Measurements from ENCODE around the gene GTF2F1.

Gene GTF2F1

DNA sequence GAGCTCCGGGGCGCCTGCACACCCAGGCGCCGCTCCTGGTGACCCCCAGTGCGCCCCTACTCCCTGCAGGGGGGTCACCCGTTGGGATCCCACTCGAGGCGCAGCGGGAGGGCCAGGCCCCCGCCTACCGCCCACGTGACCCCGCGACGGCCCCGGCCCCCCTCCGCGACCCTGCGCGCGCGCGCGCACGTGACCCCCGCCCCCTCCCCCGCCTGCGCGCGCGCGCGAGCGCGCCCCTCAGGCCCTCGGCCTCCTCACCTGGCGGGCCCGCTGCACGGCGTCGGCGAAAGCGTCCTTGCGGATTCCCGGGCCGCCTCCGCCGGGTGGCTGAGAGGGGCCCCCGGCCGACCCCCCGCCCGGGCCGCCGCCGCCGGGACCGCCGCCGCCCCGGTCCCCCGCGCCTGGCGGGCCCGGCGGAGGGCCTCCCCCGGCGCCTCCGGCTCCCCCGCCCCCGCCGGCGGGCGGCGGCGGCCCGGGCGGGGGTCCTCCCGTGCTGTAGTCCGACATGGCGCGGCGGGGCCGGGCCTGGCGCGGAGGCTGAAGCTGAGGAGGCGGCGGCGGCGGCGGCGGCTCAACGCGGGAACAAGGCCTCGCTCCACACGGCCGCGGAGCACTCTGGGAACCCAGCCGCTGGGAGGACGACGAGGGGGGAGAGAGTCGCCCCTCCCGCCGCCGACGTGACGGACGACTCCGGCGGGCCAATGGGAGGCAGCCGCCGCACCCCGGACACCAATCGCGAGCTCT lies 31.4 kb upstream of the GTF2F1 start, which contains the start of gene KHSRP:
TSS of gene KHSRP (minus strand) at position 617 of the 744 bp plus-strand sequence. CDS start at position 507, 110 bp downstream.
- peak; percentile 37 for DNase-seq (ENCODE audit: low spot score)
- TF ChIP-seq CTCF (conservative IDR thresholded peaks at IDR 0.05; ENCODE audit: low read depth), result no peak
- peak within 1 kb of the TSS; percentile 83 for H3K27ac ChIP-seq
- ChIA-PET CTCF (no interaction called here), POLR2A (ENCODE audit: low non-redundant PET) (no interaction called here)

GRCh38 chr19:6423499-6424194 lies 30.7 kb upstream of the GTF2F1 start:
- TF ChIP-seq CTCF (conservative IDR thresholded peaks at IDR 0.05; ENCODE audit: low read depth), result no peak
- ChIA-PET POLR2A (ENCODE audit: low non-redundant PET) (no interaction called here), CTCF (no interaction called here)
- peak overlapping the region; percentile 83 for H3K27ac ChIP-seq
- DNase-seq (ENCODE audit: low spot score), result peak; percentile 63

- DNase-seq (ENCODE audit: low spot score), result no peak
- ChIA-PET POLR2A (ENCODE audit: low non-redundant PET) (interaction anchor here (0.6 to 1.1 kb wide), 3 partner anchors 48 to 873 kb away, joined by 4 to 6 read pairs (median 4); no protein-coding TSS in a partner anchor), CTCF (no interaction called here)
- no peak for TF ChIP-seq CTCF (conservative IDR thresholded peaks at IDR 0.05; ENCODE audit: low read depth)
- peak overlapping the region; percentile 20 for H3K27ac ChIP-seq
Measured at GRCh38 chr19:6421075-6422014, 28.4 kb upstream of the GTF2F1 start.

GRCh38 chr19:6418562-6418932 lies 25.6 kb upstream of the GTF2F1 start:
- no peak for DNase-seq (ENCODE audit: low spot score)
- no peak for TF ChIP-seq CTCF (conservative IDR thresholded peaks at IDR 0.05; ENCODE audit: low read depth)
- POLR2A ChIA-PET (ENCODE audit: low non-redundant PET), result no interaction called here
- H3K27ac ChIP-seq, result peak overlapping the region; percentile 16
- CTCF ChIA-PET, result no interaction called here

DNA sequence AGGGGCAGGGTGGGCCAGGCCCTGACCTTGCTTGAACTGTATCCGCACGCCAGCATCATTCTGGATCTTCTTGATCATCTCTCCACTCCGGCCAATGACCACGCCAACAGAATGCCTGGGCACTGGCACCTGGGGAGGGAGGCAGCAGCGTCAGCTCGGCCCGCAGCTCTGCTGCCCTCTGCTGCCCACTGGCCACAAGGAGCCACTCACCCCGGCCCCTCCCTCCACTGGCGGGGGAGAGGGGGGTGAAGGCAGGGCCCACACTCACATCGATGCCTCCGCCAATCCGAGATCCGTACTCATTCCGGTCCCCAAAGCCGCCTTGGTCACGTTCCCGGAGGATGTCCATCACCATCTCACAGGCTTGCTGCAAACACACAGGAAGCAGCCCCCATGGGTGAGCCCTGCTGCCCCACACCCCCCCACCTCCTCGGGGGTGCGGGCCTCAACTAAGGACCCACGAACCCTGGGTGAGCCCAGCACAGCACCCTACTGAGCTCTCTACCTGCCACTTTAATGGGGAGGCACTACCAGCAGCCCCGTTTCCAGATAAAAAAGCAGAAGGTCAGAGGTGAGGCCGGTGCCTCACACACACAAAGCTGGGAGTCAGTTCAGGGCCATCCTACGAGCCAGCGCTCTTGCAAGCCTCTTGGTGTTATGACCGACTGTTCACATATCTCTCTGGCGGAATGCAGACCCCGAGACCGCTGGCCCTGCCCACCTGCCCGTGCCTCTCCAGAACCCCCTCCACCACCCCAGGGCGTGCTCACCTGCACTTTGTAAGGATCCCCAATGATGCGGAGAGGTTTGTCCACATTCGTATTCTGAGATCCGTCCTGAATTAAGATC lies 25.0 kb upstream of the GTF2F1 start:
- POLR2A ChIA-PET (ENCODE audit: low non-redundant PET), result no interaction called here

More for the DNA sequence above, 25.0 kb upstream of the GTF2F1 start:
- DNase-seq (ENCODE audit: low spot score), result no peak
- TF ChIP-seq CTCF (conservative IDR thresholded peaks at IDR 0.05; ENCODE audit: low read depth), result peak; percentile 28; the same call in 1 of the 2 replicates
- H3K27ac ChIP-seq, result peak overlapping the region; percentile 9
- CTCF ChIA-PET, result interaction anchor here (0.5 to 1.0 kb wide), 4 partner anchors 10 to 49 kb away, joined by 3 to 5 read pairs (median 3); partner anchors contain the start of gene PSPN
